ENCODE data around the gene HCFC1.

- TF ChIP-seq POLR2A (IDR thresholded peaks at IDR 0.05), result no peak
- TF ChIP-seq CTCF (IDR thresholded peaks at IDR 0.05), result no peak
Observed at GRCh38 chrX:153972368-153973126, 929 bp upstream of the HCFC1 start, which contains the start of gene TMEM187.
